Measurements from ENCODE around the gene ZDHHC9. TPM values are rescaled to one million over a fixed set of nuclear protein-coding genes. Genes with fewer than 3 reads are reported as not detected.

The ZDHHC9 gene
- total and polyA plus RNA-seq, 12 donors, result 4.3 to 75.7 (median 24.6) TPM

DNA sequence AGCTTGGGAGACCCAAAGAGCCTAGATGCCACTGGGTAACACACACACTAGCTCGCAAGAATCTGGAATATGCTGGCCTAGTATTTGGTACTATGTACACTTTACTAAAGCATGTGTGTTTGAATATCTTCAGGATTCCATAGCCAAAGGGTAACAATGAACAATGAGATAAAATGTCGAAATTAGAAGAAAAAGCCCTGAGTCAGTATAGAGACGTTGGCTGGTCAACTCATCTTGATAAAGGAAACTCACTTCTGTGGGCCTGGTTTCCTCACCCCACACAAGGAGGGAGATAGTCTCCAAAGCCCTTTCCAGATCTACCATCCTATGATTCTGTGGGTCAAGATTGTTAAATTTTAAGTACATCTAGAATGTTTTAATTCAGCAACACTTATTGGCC, 6.9 kb downstream of the ZDHHC9 start:
- H3K27me3 ChIP-seq, result no peaks in the 10 kb centered on the region
- no peak overlapping the region for H3K4me3 ChIP-seq
- no peaks in the 10 kb centered on the region for H3K9me3 ChIP-seq (replicated peaks in 1 of 3)
- no peaks in the 10 kb centered on the region for H3K4me1 ChIP-seq (replicated peaks in 1 of 2)
- WGBS, 4 donors, result 65 to 84% (median 80%) methylated on average over 3 of the region's 3 CpGs
- DNase-seq, result no peak
- H3K27ac ChIP-seq, result no peak overlapping the region
- TF ChIP-seq CTCF (IDR thresholded peaks at IDR 0.05) (no peak), POLR2A (IDR thresholded peaks at IDR 0.05) (no peak)
- intact Hi-C loops (cut with DNase I), result no loop called here
- H3K36me3 ChIP-seq (replicated peaks in 1 of 2), result no peaks in the 10 kb centered on the region

DNA sequence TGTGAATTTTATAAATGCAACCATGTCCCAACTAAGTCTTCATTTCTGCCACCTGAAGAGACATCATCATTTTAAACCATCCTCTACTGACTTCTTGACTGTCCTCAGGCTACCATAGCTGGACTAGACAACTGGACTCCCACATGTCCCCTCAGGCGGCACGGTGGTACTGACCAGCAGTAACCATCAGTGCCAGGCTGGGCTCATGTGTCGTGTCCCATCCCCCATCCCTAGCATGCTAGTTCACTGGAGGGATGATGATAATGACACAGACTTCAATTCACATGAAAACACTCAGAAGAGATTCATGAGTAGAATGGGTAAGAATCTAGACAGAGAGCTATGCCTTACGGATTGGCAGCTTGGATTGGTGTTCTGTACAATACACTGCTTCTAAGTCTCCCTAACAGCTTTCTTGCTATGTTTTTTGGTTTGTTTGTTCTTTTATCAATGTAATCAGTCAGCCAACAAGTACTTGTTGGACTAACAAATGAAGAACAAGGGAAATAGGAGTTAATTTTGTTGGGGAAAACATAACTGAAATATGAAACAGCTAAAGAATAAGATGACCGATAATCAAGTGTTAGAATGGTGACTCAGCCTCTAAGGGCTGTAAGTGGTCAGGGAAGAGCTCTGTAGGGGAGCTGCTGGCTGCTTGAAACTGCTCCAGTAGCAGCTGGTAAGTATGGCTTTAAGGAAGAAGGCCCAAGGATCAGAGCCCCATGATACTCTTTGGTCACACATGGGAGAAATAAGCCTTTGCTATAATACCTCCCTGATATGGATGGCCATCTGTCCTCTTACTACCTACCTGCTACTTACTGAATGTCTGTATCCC, 10.3 kb downstream of the ZDHHC9 start:
- intact Hi-C loops (cut with DNase I), result no loop called here
- no peaks in the 10 kb centered on the region for H3K27me3 ChIP-seq
- DNase-seq, result no peak
- H3K9me3 ChIP-seq (replicated peaks in 1 of 3), result no peaks in the 10 kb centered on the region
- TF ChIP-seq POLR2A (IDR thresholded peaks at IDR 0.05), result no peak
- no peak for TF ChIP-seq CTCF (IDR thresholded peaks at IDR 0.05)
- H3K4me1 ChIP-seq (replicated peaks in 1 of 2), result no peaks in the 10 kb centered on the region
- H3K36me3 ChIP-seq (replicated peaks in 1 of 2), result no peaks in the 10 kb centered on the region
- 72 to 86% (median 77%) methylated on average over 3 to 5 of the region's 5 CpGs for WGBS, 4 donors
- no peak overlapping the region for H3K27ac ChIP-seq
- H3K4me3 ChIP-seq, result no peak overlapping the region

- no peak for TF ChIP-seq CTCF (IDR thresholded peaks at IDR 0.05)
- no peak for TF ChIP-seq POLR2A (IDR thresholded peaks at IDR 0.05)
- H3K4me1 ChIP-seq (replicated peaks in 1 of 2), result no peaks in the 10 kb centered on the region
- WGBS, 4 donors, result 78 to 96% (median 89%) methylated on average over 8 of the region's 8 CpGs
- no peak overlapping the region for H3K4me3 ChIP-seq
- no peak overlapping the region for H3K27ac ChIP-seq
- intact Hi-C loops (cut with DNase I), result no loop called here
- H3K9me3 ChIP-seq (replicated peaks in 1 of 3), result no peaks in the 10 kb centered on the region
- no peaks in the 10 kb centered on the region for H3K27me3 ChIP-seq
- no peaks in the 10 kb centered on the region for H3K36me3 ChIP-seq (replicated peaks in 1 of 2)
- DNase-seq, result no peak
These were observed 12.4 kb downstream of the ZDHHC9 start for GRCh38 chrX:129831091-129831885.

- Histone ChIP-seq H3K36me3 (replicated peaks in 1 of 2) (no peaks in the 10 kb centered on the region), H3K27me3 (no peaks in the 10 kb centered on the region), H3K4me1 (replicated peaks in 1 of 2) (no peaks in the 10 kb centered on the region), H3K9me3 (replicated peaks in 1 of 3) (no peaks in the 10 kb centered on the region), H3K27ac (no peak overlapping the region), H3K4me3 (no peak overlapping the region)
- no peak for TF ChIP-seq POLR2A (IDR thresholded peaks at IDR 0.05)
- no peak for TF ChIP-seq CTCF (IDR thresholded peaks at IDR 0.05)
- WGBS, 4 donors, result 53 to 70% (median 62%) methylated on average over 4 of the region's 4 CpGs
- intact Hi-C loops (cut with DNase I), result no loop called here
- DNase-seq, result no peak
These were observed 13.2 kb downstream of the ZDHHC9 start for GRCh38 chrX:129830494-129830893.
